ENCODE measurements around the gene TFAP2A.

DNA sequence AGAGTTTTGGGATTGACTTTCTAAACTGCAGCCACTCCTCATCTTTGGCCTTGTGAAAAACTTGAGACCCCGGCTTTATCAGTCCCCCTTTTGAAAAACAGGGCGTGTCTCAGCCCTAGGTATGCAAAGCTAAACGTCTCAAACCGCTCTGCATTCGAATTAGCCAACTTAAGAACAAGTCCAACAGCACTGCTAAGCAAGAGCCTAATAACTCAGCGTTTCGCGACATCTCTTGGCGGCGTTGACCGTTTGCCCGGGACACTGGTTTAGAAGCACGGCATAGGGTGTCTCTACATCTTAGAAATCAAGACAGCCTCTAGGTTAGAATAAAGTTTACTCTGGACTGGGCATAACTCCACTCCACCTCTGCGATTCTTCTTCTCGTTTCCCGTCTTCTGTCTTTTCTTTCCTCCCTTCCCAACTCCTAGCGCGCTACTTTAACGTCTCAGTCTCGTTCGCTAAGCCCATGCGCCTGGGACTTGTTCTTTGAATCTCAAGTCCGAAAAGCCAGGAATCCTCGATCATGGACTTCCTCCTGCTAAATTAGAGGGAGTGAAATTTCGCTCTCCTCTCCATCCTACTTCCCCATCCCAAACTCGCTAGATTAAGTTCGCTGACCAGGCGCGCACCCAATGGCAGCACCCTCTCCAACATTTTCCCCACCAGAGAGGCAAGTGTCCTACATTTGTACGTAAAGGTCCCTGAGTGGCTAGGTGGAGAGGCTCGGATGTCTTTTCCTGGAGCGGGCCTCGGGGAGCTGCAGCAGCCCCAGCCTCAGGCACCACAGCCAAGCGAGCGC, 10.5 kb upstream of the TFAP2A start:
- TF ChIP-seq, protein P1, sequence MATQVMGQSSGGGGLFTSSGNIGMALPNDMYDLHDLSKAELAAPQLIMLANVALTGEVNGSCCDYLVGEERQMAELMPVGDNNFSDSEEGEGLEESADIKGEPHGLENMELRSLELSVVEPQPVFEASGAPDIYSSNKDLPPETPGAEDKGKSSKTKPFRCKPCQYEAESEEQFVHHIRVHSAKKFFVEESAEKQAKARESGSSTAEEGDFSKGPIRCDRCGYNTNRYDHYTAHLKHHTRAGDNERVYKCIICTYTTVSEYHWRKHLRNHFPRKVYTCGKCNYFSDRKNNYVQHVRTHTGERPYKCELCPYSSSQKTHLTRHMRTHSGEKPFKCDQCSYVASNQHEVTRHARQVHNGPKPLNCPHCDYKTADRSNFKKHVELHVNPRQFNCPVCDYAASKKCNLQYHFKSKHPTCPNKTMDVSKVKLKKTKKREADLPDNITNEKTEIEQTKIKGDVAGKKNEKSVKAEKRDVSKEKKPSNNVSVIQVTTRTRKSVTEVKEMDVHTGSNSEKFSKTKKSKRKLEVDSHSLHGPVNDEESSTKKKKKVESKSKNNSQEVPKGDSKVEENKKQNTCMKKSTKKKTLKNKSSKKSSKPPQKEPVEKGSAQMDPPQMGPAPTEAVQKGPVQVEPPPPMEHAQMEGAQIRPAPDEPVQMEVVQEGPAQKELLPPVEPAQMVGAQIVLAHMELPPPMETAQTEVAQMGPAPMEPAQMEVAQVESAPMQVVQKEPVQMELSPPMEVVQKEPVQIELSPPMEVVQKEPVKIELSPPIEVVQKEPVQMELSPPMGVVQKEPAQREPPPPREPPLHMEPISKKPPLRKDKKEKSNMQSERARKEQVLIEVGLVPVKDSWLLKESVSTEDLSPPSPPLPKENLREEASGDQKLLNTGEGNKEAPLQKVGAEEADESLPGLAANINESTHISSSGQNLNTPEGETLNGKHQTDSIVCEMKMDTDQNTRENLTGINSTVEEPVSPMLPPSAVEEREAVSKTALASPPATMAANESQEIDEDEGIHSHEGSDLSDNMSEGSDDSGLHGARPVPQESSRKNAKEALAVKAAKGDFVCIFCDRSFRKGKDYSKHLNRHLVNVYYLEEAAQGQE (IDR thresholded peaks at IDR 0.05): no peak
- TF ChIP-seq ZC3H11A (IDR thresholded peaks at IDR 0.05) (no peak), BHLHE40 (IDR thresholded peaks at IDR 0.05; ENCODE audit: low read depth, low read length) (no peak), POLR2AphosphoS2 (conservative IDR thresholded peaks at IDR 0.05; ENCODE audit: low read length) (no peak)
- TF ChIP-seq, protein P2, sequence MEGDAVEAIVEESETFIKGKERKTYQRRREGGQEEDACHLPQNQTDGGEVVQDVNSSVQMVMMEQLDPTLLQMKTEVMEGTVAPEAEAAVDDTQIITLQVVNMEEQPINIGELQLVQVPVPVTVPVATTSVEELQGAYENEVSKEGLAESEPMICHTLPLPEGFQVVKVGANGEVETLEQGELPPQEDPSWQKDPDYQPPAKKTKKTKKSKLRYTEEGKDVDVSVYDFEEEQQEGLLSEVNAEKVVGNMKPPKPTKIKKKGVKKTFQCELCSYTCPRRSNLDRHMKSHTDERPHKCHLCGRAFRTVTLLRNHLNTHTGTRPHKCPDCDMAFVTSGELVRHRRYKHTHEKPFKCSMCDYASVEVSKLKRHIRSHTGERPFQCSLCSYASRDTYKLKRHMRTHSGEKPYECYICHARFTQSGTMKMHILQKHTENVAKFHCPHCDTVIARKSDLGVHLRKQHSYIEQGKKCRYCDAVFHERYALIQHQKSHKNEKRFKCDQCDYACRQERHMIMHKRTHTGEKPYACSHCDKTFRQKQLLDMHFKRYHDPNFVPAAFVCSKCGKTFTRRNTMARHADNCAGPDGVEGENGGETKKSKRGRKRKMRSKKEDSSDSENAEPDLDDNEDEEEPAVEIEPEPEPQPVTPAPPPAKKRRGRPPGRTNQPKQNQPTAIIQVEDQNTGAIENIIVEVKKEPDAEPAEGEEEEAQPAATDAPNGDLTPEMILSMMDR (IDR thresholded peaks at IDR 0.05): no peak
- TF ChIP-seq, protein P3, sequence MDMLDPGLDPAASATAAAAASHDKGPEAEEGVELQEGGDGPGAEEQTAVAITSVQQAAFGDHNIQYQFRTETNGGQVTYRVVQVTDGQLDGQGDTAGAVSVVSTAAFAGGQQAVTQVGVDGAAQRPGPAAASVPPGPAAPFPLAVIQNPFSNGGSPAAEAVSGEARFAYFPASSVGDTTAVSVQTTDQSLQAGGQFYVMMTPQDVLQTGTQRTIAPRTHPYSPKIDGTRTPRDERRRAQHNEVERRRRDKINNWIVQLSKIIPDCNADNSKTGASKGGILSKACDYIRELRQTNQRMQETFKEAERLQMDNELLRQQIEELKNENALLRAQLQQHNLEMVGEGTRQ (IDR thresholded peaks at IDR 0.05): no peak
